Heart left ventricle (tissue), 13 donors: ENCODE measurements around the gene DOCK3.

Source experiments
- POLR2A ChIP-seq, 2 donors: fragments of 450-650 bp; IDR thresholded peaks; one replicate each; pipeline ENCODE4 v1.6.1; 2017; ENCODE audit warnings: antibody characterized with exemption in 2 of 2, mild to moderate bottlenecking in 2 of 2, moderate library complexity in 2 of 2
- TF ChIP-seq, protein P1 (sequence below), 12 donors: fragments of 200-600 bp; sonication (generic) in 4 of 12; IDR thresholded peaks; one replicate each; pipeline versions ENCODE4 v1.5.0 to v1.8.0; 2018 to 2022; ENCODE audit warnings: antibody characterized with exemption in 12 of 12, mild to moderate bottlenecking in 5 of 12
- donor health status: ischemic (EF 13 %, LVEDD 7.1; RV severe dilation, severe dysfunction).
- donor health status: DM: no; HTN: yes; CAD: no.
- donor health status: DM: no; HTN: no; CAD: no.
- donor health status: ischemic (EF 25% LVEDD 6.9; RV normal size, moderate dysfunction).
- donor health status: ischemic (EF 25% LVEDD 5.7; RV mildly dilated, moderate dysfunction).
- donor health status: ischemic (EF 35%, LVEDD 5.7; RV mildly dilated, moderate dysfunction).
- donor health status: nonischemic (EF 11% LVEDD 7.7; RV severe dilation, severe dysfunction).
- donor health status: DM: yes; HTN: yes; CAD: no.
- donor health status: PGD.
- donor health status: ischemic (EF 29% LVEDD 5.4; RV normal size, mild dysfunction).
- donor health status: nonischemic (EF 23%, LVEDD 6.1; RV moderate dilation, normal function).

DNA sequence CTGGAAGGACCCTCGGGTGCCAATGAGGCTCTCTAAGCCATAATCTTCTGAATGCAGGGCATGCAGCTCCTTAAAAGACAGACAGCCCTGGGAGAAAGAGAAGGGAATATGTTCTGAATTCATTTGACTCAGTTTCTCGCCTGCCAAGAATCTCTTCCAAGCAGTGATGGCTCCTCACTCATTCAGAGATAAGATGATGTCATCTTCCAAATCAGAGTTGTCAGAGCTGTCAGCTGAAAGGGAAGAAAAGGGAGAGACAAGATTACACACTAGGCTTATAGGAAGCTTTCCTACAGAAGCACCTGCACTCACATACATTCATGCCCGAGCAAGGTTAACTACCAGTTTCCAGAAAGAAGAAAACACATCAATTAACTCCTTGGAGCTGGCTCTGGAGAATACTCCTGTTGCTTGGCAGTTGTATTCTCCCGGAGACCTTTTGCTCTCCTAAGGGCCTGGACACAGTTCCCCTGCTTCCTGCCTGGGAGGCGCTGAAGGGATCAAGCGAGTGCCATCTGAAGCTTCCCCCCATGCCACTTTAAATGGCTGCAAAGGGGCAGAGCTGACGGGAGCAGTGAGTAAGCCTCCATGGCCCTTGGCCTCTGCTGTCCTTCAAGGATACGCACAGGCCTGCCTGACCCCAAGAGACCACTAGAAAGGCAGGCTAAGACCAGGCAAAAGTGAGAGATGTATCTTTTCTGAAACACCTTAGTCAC lies 724.0 kb downstream of the DOCK3 start:
- TF ChIP-seq POLR2A (IDR thresholded peaks at IDR 0.05) = no peak
- TF ChIP-seq, protein P1, sequence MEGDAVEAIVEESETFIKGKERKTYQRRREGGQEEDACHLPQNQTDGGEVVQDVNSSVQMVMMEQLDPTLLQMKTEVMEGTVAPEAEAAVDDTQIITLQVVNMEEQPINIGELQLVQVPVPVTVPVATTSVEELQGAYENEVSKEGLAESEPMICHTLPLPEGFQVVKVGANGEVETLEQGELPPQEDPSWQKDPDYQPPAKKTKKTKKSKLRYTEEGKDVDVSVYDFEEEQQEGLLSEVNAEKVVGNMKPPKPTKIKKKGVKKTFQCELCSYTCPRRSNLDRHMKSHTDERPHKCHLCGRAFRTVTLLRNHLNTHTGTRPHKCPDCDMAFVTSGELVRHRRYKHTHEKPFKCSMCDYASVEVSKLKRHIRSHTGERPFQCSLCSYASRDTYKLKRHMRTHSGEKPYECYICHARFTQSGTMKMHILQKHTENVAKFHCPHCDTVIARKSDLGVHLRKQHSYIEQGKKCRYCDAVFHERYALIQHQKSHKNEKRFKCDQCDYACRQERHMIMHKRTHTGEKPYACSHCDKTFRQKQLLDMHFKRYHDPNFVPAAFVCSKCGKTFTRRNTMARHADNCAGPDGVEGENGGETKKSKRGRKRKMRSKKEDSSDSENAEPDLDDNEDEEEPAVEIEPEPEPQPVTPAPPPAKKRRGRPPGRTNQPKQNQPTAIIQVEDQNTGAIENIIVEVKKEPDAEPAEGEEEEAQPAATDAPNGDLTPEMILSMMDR (IDR thresholded peaks at IDR 0.05) = no peak
